ENCODE data around the gene OR1I1. TPM values are rescaled to one million over a fixed set of nuclear protein-coding genes. Genes with fewer than 3 reads are reported as not detected.

OR1I1 gene
- polyA plus RNA-seq, 1 donor from 2014 or later = not detected

GRCh38 chr19:15120135-15121026 lies 38.4 kb downstream of the OR1I1 start:
- H3K27ac ChIP-seq (ENCODE audit: low read length) = no peak overlapping the region
- no peak overlapping the region for H2AFZ ChIP-seq (ENCODE audit: low read depth, low read length)

More at GRCh38 chr19:15120135-15121026, 38.4 kb downstream of the OR1I1 start:
- H3K36me3 ChIP-seq (ENCODE audit: insufficient read depth, low read length) = peaks cover 5% of the 10 kb centered on the region
- no peaks in the 10 kb centered on the region for H3K9me2 ChIP-seq (ENCODE audit: insufficient read depth, low read length)
- no peaks in the 10 kb centered on the region for H3F3A ChIP-seq (ENCODE audit: insufficient read depth, low read length, poor library complexity, severe bottlenecking)
- no peak overlapping the region for H3K4me3 ChIP-seq (ENCODE audit: low read length)
- H3K4me2 ChIP-seq (ENCODE audit: low read length) = no peak overlapping the region
- TF ChIP-seq MXI1 (conservative IDR thresholded peaks at IDR 0.05; ENCODE audit: poor library complexity, severe bottlenecking) = no peak
- no peak for TF ChIP-seq EZH2 (IDR thresholded peaks at IDR 0.05; ENCODE audit: borderline replicate concordance, insufficient read depth, low read length, poor library complexity, severe bottlenecking)
- no peak for TF ChIP-seq CTCF (IDR thresholded peaks at IDR 0.05; ENCODE audit: poor library complexity, severe bottlenecking)
- no peak for TF ChIP-seq EP300 (conservative IDR thresholded peaks at IDR 0.05; ENCODE audit: poor library complexity, severe bottlenecking)
- no peak for TF ChIP-seq SMC3 (conservative IDR thresholded peaks at IDR 0.05; ENCODE audit: poor library complexity)
- TF ChIP-seq REST (IDR thresholded peaks at IDR 0.05; ENCODE audit: borderline replicate concordance) = no peak
- TF ChIP-seq POLR2AphosphoS5 (IDR thresholded peaks at IDR 0.05) = no peak
- TF ChIP-seq TAF1 (IDR thresholded peaks at IDR 0.05; ENCODE audit: low read depth) = no peak
- no peak overlapping the region for H3K9ac ChIP-seq (ENCODE audit: low read length)
- H3K9me3 ChIP-seq (ENCODE audit: low read length) = no peaks in the 10 kb centered on the region
- no peaks in the 10 kb centered on the region for H4K20me1 ChIP-seq (ENCODE audit: insufficient read depth)
- no peaks in the 10 kb centered on the region for H3K27me3 ChIP-seq (ENCODE audit: insufficient read depth, low read depth, low read length)
- H3K79me2 ChIP-seq (replicated peaks; ENCODE audit: insufficient read depth, low read length) = peaks cover 4% of the 10 kb centered on the region
